ENCODE data around the gene ADAM29.
"Not testable (repeated sequence)": the region's sequence is repeated elsewhere in the genome, so short reads cannot be mapped to it uniquely, and the experiment has no call there.

ADAM29 gene

GRCh38 chr4:174918058-174918457 is at the start of gene ADAM29:
TSS of gene ADAM29 (plus strand) at chr4:174918358. CDS start at chr4:174975526, 57,168 bp downstream.
- no peaks in the 10 kb centered on the region for H3K9me3 Mint-ChIP-seq
- ATAC-seq (no peak), DNase-seq (no peak)
- no peaks in the 10 kb centered on the region for H3K4me1 Mint-ChIP-seq
- H3K27ac Mint-ChIP-seq: no peak within 1 kb of the TSS
- no peak within 1 kb of the TSS for H3K4me3 Mint-ChIP-seq
- no peaks in the 10 kb centered on the region for H3K27me3 Mint-ChIP-seq

- ATAC-seq (no peak), DNase-seq (no peak)
- H3K27me3 Mint-ChIP-seq: no peaks in the 10 kb centered on the region
- H3K4me3 Mint-ChIP-seq: no peak overlapping the region
- H3K27ac Mint-ChIP-seq: no peak overlapping the region
- H3K9me3 Mint-ChIP-seq: peaks cover 0 to 6% of the 10 kb centered on the region in 2 donors
- no peaks in the 10 kb centered on the region for H3K4me1 Mint-ChIP-seq
These were observed 48.8 kb upstream of the ADAM29 start for GRCh38 chr4:174869339-174869738.

- Mint-ChIP-seq H3K9me3 (peaks cover 0 to 6% of the 10 kb centered on the region in 2 donors), H3K27ac (no peak overlapping the region), H3K4me3 (no peak overlapping the region), H3K4me1 (no peaks in the 10 kb centered on the region), H3K27me3 (no peaks in the 10 kb centered on the region)
- no peak for ATAC-seq
- DNase-seq: no peak
These were observed 47.8 kb upstream of the ADAM29 start for GRCh38 chr4:174870311-174870710.

GRCh38 chr4:174871407-174871806 is 46.8 kb upstream of the ADAM29 start:
- no peak overlapping the region for H3K27ac Mint-ChIP-seq
- DNase-seq (no peak), ATAC-seq (no peak)
- H3K9me3 Mint-ChIP-seq: peaks cover 0 to 6% of the 10 kb centered on the region in 2 donors
- H3K4me1 Mint-ChIP-seq: no peaks in the 10 kb centered on the region
- no peaks in the 10 kb centered on the region for H3K27me3 Mint-ChIP-seq
- H3K4me3 Mint-ChIP-seq: no peak overlapping the region

- H3K27ac Mint-ChIP-seq, DNase-seq, ATAC-seq, H3K9me3 Mint-ChIP-seq, H3K4me1 Mint-ChIP-seq, H3K27me3 Mint-ChIP-seq, H3K4me3 Mint-ChIP-seq: not testable (repeated sequence)
These were observed 45.0 kb upstream of the ADAM29 start for GRCh38 chr4:174873146-174873545.

- DNase-seq (no peak), ATAC-seq (no peak)
- Mint-ChIP-seq H3K27ac (no peak overlapping the region), H3K4me3 (no peak overlapping the region), H3K27me3 (no peaks in the 10 kb centered on the region), H3K9me3 (no peaks in the 10 kb centered on the region), H3K4me1 (no peaks in the 10 kb centered on the region)
These were observed 44.2 kb upstream of the ADAM29 start for GRCh38 chr4:174873931-174874330.

- DNase-seq (no peak), ATAC-seq (no peak)
- Mint-ChIP-seq H3K4me1 (no peaks in the 10 kb centered on the region), H3K4me3 (no peak overlapping the region), H3K27me3 (no peaks in the 10 kb centered on the region), H3K9me3 (no peaks in the 10 kb centered on the region), H3K27ac (no peak overlapping the region)
These were observed 43.3 kb upstream of the ADAM29 start for GRCh38 chr4:174874898-174875297.

GRCh38 chr4:174880001-174880400 is 38.2 kb upstream of the ADAM29 start:
- Mint-ChIP-seq H3K4me3 (no peak overlapping the region), H3K9me3 (no peaks in the 10 kb centered on the region), H3K27me3 (no peaks in the 10 kb centered on the region), H3K27ac (no peak overlapping the region), H3K4me1 (no peaks in the 10 kb centered on the region)
- no peak for DNase-seq
- no peak for ATAC-seq

GRCh38 chr4:174882317-174882992 is 35.7 kb upstream of the ADAM29 start:
- H3K4me1 Mint-ChIP-seq: no peaks in the 10 kb centered on the region
- ATAC-seq: no peak
- no peak for DNase-seq
- no peaks in the 10 kb centered on the region for H3K27me3 Mint-ChIP-seq
- H3K9me3 Mint-ChIP-seq: no peaks in the 10 kb centered on the region
- no peak overlapping the region for H3K4me3 Mint-ChIP-seq
- no peak overlapping the region for H3K27ac Mint-ChIP-seq

GRCh38 chr4:174907508-174907907 is 10.7 kb upstream of the ADAM29 start:
- no peaks in the 10 kb centered on the region for H3K27me3 Mint-ChIP-seq
- no peak overlapping the region for H3K27ac Mint-ChIP-seq
- H3K9me3 Mint-ChIP-seq: peaks cover 26% of the 10 kb centered on the region in 2 donors
- H3K4me3 Mint-ChIP-seq: no peak overlapping the region
- ATAC-seq: no peak
- H3K4me1 Mint-ChIP-seq: no peaks in the 10 kb centered on the region
- DNase-seq: no peak

- ATAC-seq (no peak), DNase-seq (no peak)
- Mint-ChIP-seq H3K4me3 (no peak overlapping the region), H3K9me3 (peaks cover 13 to 17% of the 10 kb centered on the region in 2 donors), H3K27ac (no peak overlapping the region), H3K4me1 (no peaks in the 10 kb centered on the region), H3K27me3 (no peaks in the 10 kb centered on the region)
These were observed 7.9 kb upstream of the ADAM29 start for GRCh38 chr4:174910271-174910670.

- Mint-ChIP-seq H3K27me3 (no peaks in the 10 kb centered on the region), H3K9me3 (peaks cover 0 to 10% of the 10 kb centered on the region in 2 donors), H3K4me1 (no peaks in the 10 kb centered on the region), H3K4me3 (no peak overlapping the region), H3K27ac (no peak overlapping the region)
- ATAC-seq: no peak
- DNase-seq: no peak
These were observed 5.1 kb upstream of the ADAM29 start for GRCh38 chr4:174912919-174913543.

- DNase-seq (no peak), ATAC-seq (no peak)
- H3K9me3 Mint-ChIP-seq: no peaks in the 10 kb centered on the region
- no peak overlapping the region for H3K4me3 Mint-ChIP-seq
- no peaks in the 10 kb centered on the region for H3K27me3 Mint-ChIP-seq
- H3K27ac Mint-ChIP-seq: no peak overlapping the region
- no peaks in the 10 kb centered on the region for H3K4me1 Mint-ChIP-seq
These were observed 1.8 kb downstream of the ADAM29 start for GRCh38 chr4:174919886-174920423.

- Mint-ChIP-seq H3K27ac (no peak overlapping the region), H3K4me3 (no peak overlapping the region), H3K27me3 (no peaks in the 10 kb centered on the region), H3K9me3 (no peaks in the 10 kb centered on the region), H3K4me1 (no peaks in the 10 kb centered on the region)
- ATAC-seq: no peak
- no peak for DNase-seq
These were observed 8.8 kb downstream of the ADAM29 start for GRCh38 chr4:174926958-174927357.

GRCh38 chr4:174928174-174928573 is 10.0 kb downstream of the ADAM29 start:
- H3K4me1 Mint-ChIP-seq: no peaks in the 10 kb centered on the region
- DNase-seq: no peak

GRCh38 chr4:174928575-174929253 is 10.6 kb downstream of the ADAM29 start:
- H3K4me3 Mint-ChIP-seq: no peak overlapping the region
- no peaks in the 10 kb centered on the region for H3K4me1 Mint-ChIP-seq
- H3K9me3 Mint-ChIP-seq: no peaks in the 10 kb centered on the region
- DNase-seq: no peak
- ATAC-seq: no peak
- H3K27ac Mint-ChIP-seq: no peak overlapping the region
- H3K27me3 Mint-ChIP-seq: no peaks in the 10 kb centered on the region

More at GRCh38 chr4:174928174-174928573, 10.0 kb downstream of the ADAM29 start:
- Mint-ChIP-seq H3K27ac (no peak overlapping the region), H3K9me3 (no peaks in the 10 kb centered on the region), H3K27me3 (no peaks in the 10 kb centered on the region), H3K4me3 (no peak overlapping the region)
- ATAC-seq: no peak
